Endothelial cell of umbilical vein (primary cell): ENCODE results near the gene FTO. TPM values are rescaled to one million over a fixed set of nuclear protein-coding genes. Genes with fewer than 3 reads are reported as not detected.

Experiments used
- BruUV-seq: library from RNA; stranded (reverse); fragments of 400-500 nt; replicated peaks from 2 replicates; lab custom pipeline; 2021; lab: Mats Ljungman, UMichigan
- CTCF ChIA-PET: fragments of 300-600, 350-600 bp; sonication (Branson Sonifier 250); formaldehyde crosslinking; loops from one replicate; lab custom pipeline; 2021; ENCODE audit warnings: antibody characterized with exemption, inconsistent platforms; lab: Charles Lee
- POLR2A ChIA-PET: fragments of 300-600, 350-600 bp; sonication (Branson Sonifier 250); formaldehyde crosslinking; loops from one replicate; lab custom pipeline; 2021; ENCODE audit warnings: antibody characterized with exemption, inconsistent platforms; lab: Charles Lee
- DNase-seq: peaks from one replicate; pipeline ENCODE4 v3.0.0-alpha.2; 2011; ENCODE audit warnings: low read depth, low spot score
- FAIRE-seq: peaks from 2 replicates; lab custom pipeline; 2011; peaks lifted over from hg19 to GRCh38; lab: Jason Lieb, UNC
- H2AFZ ChIP-seq: 2 replicates; pipeline ENCODE4 v1.6.0; 2012; ENCODE audit warnings: low read depth, low read length, control low read depth, inconsistent platforms
- H3K27ac ChIP-seq: 2 replicates; pipeline ENCODE4 v1.5.1; 2011; ENCODE audit warnings: low read depth, mild to moderate bottlenecking, control low read depth, low read length, moderate library complexity; ENCODE audit not compliant: insufficient read depth
- H3K27me3 ChIP-seq, 2 experiments: 2 replicates each; pipeline versions ENCODE4 v1.6.0 to v1.6.1; 2011; ENCODE audit warnings: low read length in 2 of 2, mixed read lengths in 1 of 2; ENCODE audit not compliant: control insufficient read depth in 2 of 2, insufficient read depth in 2 of 2
- H3K36me3 ChIP-seq, 2 experiments: 2 replicates in 1 of 2; 3 replicates in 1 of 2; pipeline ENCODE4 v1.5.1; 2011; ENCODE audit warnings: low read length in 2 of 2, mild to moderate bottlenecking in 1 of 2, moderate library complexity in 1 of 2; ENCODE audit not compliant: control insufficient read depth in 2 of 2, insufficient read depth in 2 of 2; ENCODE audit errors: extremely low read depth in 1 of 2
- H3K4me1 ChIP-seq: 3 replicates; pipeline ENCODE4 v1.5.1; 2011; ENCODE audit warnings: mild to moderate bottlenecking, low read length; ENCODE audit not compliant: control insufficient read depth, insufficient read depth; ENCODE audit errors: extremely low read depth
- H3K4me2 ChIP-seq: 2 replicates; pipeline ENCODE4 v1.6.1; 2011; ENCODE audit warnings: low read length, control low read depth, mixed read lengths; ENCODE audit not compliant: insufficient read depth
- H3K4me3 ChIP-seq, 3 experiments: fragments of 200-600 bp in 1 of 3; sonication (generic), shearing (Covaris generic) in 1 of 3; replicated peaks in 1 of 3; 2 replicates each; pipeline ENCODE4 v1.5.1; 2011 to 2016; ENCODE audit warnings: control low read depth in 3 of 3, low read length in 3 of 3, mild to moderate bottlenecking in 2 of 3, inconsistent platforms in 1 of 3, low read depth in 1 of 3, moderate library complexity in 1 of 3; ENCODE audit not compliant: insufficient read depth in 1 of 3
- H3K79me2 ChIP-seq: 2 replicates; pipeline ENCODE4 v1.6.0; 2012; ENCODE audit warnings: low read length, inconsistent platforms; ENCODE audit not compliant: control insufficient read depth, insufficient read depth
- H3K9ac ChIP-seq: replicated peaks from 2 replicates; pipeline ENCODE3; 2011; ENCODE audit warnings: low read length, control low read depth; ENCODE audit not compliant: insufficient read depth; ENCODE audit errors: extremely low read depth
- H3K9me1 ChIP-seq: replicated peaks from 3 replicates; pipeline ENCODE4 v1.6.0; 2011; ENCODE audit warnings: mild to moderate bottlenecking, low read length; ENCODE audit not compliant: control insufficient read depth, insufficient read depth; ENCODE audit errors: extremely low read depth
- H3K9me3 ChIP-seq: replicated peaks from 2 replicates; pipeline ENCODE4 v1.5.1; 2012; ENCODE audit warnings: low read length, inconsistent platforms; ENCODE audit not compliant: control insufficient read depth, insufficient read depth
- H4K20me1 ChIP-seq: replicated peaks from 2 replicates; pipeline ENCODE3; 2011; ENCODE audit warnings: mild to moderate bottlenecking, low read length; ENCODE audit not compliant: control insufficient read depth, insufficient read depth; ENCODE audit errors: extremely low read depth
- EZH2 ChIP-seq: IDR thresholded peaks from 2 replicates; pipeline ENCODE4 v1.6.1; 2012; ENCODE audit warnings: borderline replicate concordance, low read depth, mild to moderate bottlenecking, moderate library complexity, low read length, inconsistent platforms; ENCODE audit not compliant: severe bottlenecking
- FOS ChIP-seq: IDR thresholded peaks from 2 replicates; pipeline ENCODE4 v1.6.1; 2011; ENCODE audit warnings: mild to moderate bottlenecking, low read length, moderate library complexity, borderline replicate concordance; ENCODE audit not compliant: insufficient read depth
- GATA2 ChIP-seq: IDR thresholded peaks from 2 replicates; pipeline ENCODE4 v1.7.0; 2011; ENCODE audit warnings: low read depth, mild to moderate bottlenecking, moderate library complexity, mixed read lengths, low read length; ENCODE audit not compliant: insufficient read length, insufficient read depth
- POLR2A ChIP-seq: IDR thresholded peaks from 2 replicates; pipeline ENCODE4 v1.6.1; 2012; ENCODE audit warnings: low read depth, mild to moderate bottlenecking, control low read depth, low read length
- POLR2AphosphoS5 ChIP-seq: IDR thresholded peaks from 2 replicates; pipeline ENCODE4 v1.6.1; 2012; ENCODE audit warnings: low read depth, mild to moderate bottlenecking, control low read depth, low read length, moderate library complexity; ENCODE audit not compliant: insufficient read depth
- dilution Hi-C: fragments of 300-500 bp; cut with MboI; formaldehyde crosslinking; loops from one replicate; pipeline ENCODE4 v1.15.0; 2019; ENCODE audit warnings: low sequenced_read_pairs; ENCODE audit not compliant: extremely low pct_ligation_motif_present
- intact Hi-C: fragments of 100-400 bp; cut with micrococcal nuclease; formaldehyde crosslinking; loops from one replicate; pipeline ENCODE4 v1.10.0; 2022
- polyA plus RNA-seq, 4 experiments: library from polyadenylated mRNA; depleted of rRNA in 3 of 4; stranded (reverse) in 3 of 4; unstranded in 1 of 4; fragments of >200 nt; gene quantifications; 2 replicates each; pipeline versions ENCODE4 v1.2.1 to v1.2.3, GENCODE V29; 2011 to 2012; ENCODE audit warnings: missing spikeins in 1 of 4
- total RNA-seq: library from RNA; stranded (reverse); gene quantifications from 2 replicates; pipeline ENCODE4 v1.2.3, GENCODE V29; 2021
- TF ChIP-seq, protein P1 (sequence below), 2 donors: IDR thresholded peaks; 1 replicate in 1 of 2; 2 replicates in 1 of 2; pipeline ENCODE4 v1.5.1; 2011; ENCODE audit warnings: low read length in 2 of 2, mild to moderate bottlenecking in 2 of 2, moderate library complexity in 2 of 2, control low read depth in 1 of 2, inconsistent platforms in 1 of 2, low read depth in 1 of 2; ENCODE audit not compliant: insufficient read depth in 1 of 2; ENCODE audit errors: extremely low read depth in 1 of 2
- TF ChIP-seq, protein P2 (sequence below): IDR thresholded peaks from 2 replicates; pipeline ENCODE4 v1.6.1; 2011; ENCODE audit not compliant: insufficient read depth, insufficient read length

Gene FTO
- total and polyA plus RNA-seq, 2 donors (not counting 3 experiments of a cell fraction or from before 2014, with no cell fraction given) = 48.6 to 87.1 TPM

DNA sequence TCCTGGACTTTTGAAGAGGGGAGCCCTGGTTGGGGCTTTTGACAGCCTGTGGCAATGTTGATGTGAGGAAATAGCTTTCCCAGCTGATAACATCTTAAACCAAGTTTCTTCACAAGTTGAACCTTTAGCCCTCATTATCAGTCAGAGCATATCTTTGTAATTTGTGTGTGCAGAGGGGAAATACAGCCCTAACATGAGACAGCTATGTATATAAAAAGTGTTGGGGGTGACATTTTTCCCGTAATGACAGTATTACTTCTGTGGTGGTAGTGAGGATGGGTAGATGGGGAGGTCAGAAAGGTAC lies 221.1 kb downstream of the FTO start:
- intact Hi-C loops = no loop called here
- H3K9ac ChIP-seq = no peak overlapping the region
- no peaks in the 10 kb centered on the region for H3K9me1 ChIP-seq
- H3K4me2 ChIP-seq = no peak overlapping the region
- POLR2A ChIA-PET = no interaction called here
- no peak overlapping the region for H3K27ac ChIP-seq
- H3K36me3 ChIP-seq = no peaks in the 10 kb centered on the region
- no peaks in the 10 kb centered on the region for H3K79me2 ChIP-seq
- CTCF ChIA-PET = no interaction called here
- no peaks in the 10 kb centered on the region for H3K27me3 ChIP-seq
- H2AFZ ChIP-seq = no peak overlapping the region
- DNase-seq (no peak), FAIRE-seq (no peak)
- no peaks in the 10 kb centered on the region for H3K4me1 ChIP-seq
- BruUV-seq = no TSS peak
- no peak for TF ChIP-seq POLR2AphosphoS5
- TF ChIP-seq, protein P1, sequence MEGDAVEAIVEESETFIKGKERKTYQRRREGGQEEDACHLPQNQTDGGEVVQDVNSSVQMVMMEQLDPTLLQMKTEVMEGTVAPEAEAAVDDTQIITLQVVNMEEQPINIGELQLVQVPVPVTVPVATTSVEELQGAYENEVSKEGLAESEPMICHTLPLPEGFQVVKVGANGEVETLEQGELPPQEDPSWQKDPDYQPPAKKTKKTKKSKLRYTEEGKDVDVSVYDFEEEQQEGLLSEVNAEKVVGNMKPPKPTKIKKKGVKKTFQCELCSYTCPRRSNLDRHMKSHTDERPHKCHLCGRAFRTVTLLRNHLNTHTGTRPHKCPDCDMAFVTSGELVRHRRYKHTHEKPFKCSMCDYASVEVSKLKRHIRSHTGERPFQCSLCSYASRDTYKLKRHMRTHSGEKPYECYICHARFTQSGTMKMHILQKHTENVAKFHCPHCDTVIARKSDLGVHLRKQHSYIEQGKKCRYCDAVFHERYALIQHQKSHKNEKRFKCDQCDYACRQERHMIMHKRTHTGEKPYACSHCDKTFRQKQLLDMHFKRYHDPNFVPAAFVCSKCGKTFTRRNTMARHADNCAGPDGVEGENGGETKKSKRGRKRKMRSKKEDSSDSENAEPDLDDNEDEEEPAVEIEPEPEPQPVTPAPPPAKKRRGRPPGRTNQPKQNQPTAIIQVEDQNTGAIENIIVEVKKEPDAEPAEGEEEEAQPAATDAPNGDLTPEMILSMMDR (IDR thresholded peaks at IDR 0.05; ENCODE audit: extremely low read depth in 1 of 2, insufficient read depth in 1 of 2, low read depth in 1 of 2, low read length in 2 of 2) = no peak
- no peak for TF ChIP-seq POLR2A
- no peak for TF ChIP-seq GATA2
- no peak for TF ChIP-seq FOS
- TF ChIP-seq, protein P2, sequence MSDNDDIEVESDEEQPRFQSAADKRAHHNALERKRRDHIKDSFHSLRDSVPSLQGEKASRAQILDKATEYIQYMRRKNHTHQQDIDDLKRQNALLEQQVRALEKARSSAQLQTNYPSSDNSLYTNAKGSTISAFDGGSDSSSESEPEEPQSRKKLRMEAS = no peak
- no peak for TF ChIP-seq EZH2
- dilution Hi-C loops = no loop called here
- H3K4me3 ChIP-seq = no peak overlapping the region
- no peaks in the 10 kb centered on the region for H3K9me3 ChIP-seq
- no peaks in the 10 kb centered on the region for H4K20me1 ChIP-seq
